Measurements from ENCODE around the gene CCDC190.
"Not testable (repeated sequence)": the region's sequence is repeated elsewhere in the genome, so short reads cannot be mapped to it uniquely, and the experiment has no call there.

CCDC190 gene

GRCh38 chr1:162838863-162839262 is 22.1 kb downstream of the CCDC190 start:
- FAIRE-seq (no peak), DNase-seq (ENCODE audit: insufficient read length, low spot score) (no peak)
- TF ChIP-seq POLR2A (IDR thresholded peaks at IDR 0.05; ENCODE audit: low read depth, low read length) = no peak

GRCh38 chr1:162835157-162835899 is 25.6 kb downstream of the CCDC190 start:
- FAIRE-seq (no peak), DNase-seq (ENCODE audit: insufficient read length, low spot score) (no peak)
- no peak for TF ChIP-seq POLR2A (IDR thresholded peaks at IDR 0.05; ENCODE audit: low read depth, low read length)

- no peak for DNase-seq (ENCODE audit: insufficient read length, low spot score)
- no peak for FAIRE-seq
- no peak for TF ChIP-seq POLR2A (IDR thresholded peaks at IDR 0.05; ENCODE audit: low read depth, low read length)
Observed at GRCh38 chr1:162832470-162832869, 28.5 kb downstream of the CCDC190 start.

GRCh38 chr1:162829268-162829667 is 31.7 kb downstream of the CCDC190 start:
- TF ChIP-seq POLR2A (IDR thresholded peaks at IDR 0.05; ENCODE audit: low read depth, low read length) = no peak
- DNase-seq (ENCODE audit: insufficient read length, low spot score) (no peak), FAIRE-seq (no peak)

GRCh38 chr1:162823771-162824525 is 37.0 kb downstream of the CCDC190 start:
- FAIRE-seq = no peak
- TF ChIP-seq POLR2A (IDR thresholded peaks at IDR 0.05; ENCODE audit: low read depth, low read length) = no peak
- no peak for DNase-seq (ENCODE audit: insufficient read length, low spot score)

- TF ChIP-seq POLR2A (IDR thresholded peaks at IDR 0.05; ENCODE audit: low read depth, low read length) = no peak
- FAIRE-seq (no peak), DNase-seq (ENCODE audit: insufficient read length, low spot score) (no peak)
Observed at GRCh38 chr1:162823231-162823630, 37.7 kb downstream of the CCDC190 start.

- FAIRE-seq (no peak), DNase-seq (ENCODE audit: insufficient read length, low spot score) (peak; percentile 53)
- TF ChIP-seq POLR2A (IDR thresholded peaks at IDR 0.05; ENCODE audit: low read depth, low read length) = no peak
Observed at GRCh38 chr1:162822391-162823200, 38.4 kb downstream of the CCDC190 start.

- not testable (repeated sequence) for DNase-seq (ENCODE audit: insufficient read length, low spot score); FAIRE-seq
Observed at GRCh38 chr1:162818666-162819065, 42.3 kb downstream of the CCDC190 start.

- not testable (repeated sequence) for DNase-seq (ENCODE audit: insufficient read length, low spot score); FAIRE-seq
Observed at GRCh38 chr1:162818136-162818535, 42.8 kb downstream of the CCDC190 start.

- FAIRE-seq; DNase-seq (ENCODE audit: insufficient read length, low spot score): not testable (repeated sequence)
Observed at GRCh38 chr1:162812357-162812756, 48.6 kb downstream of the CCDC190 start.

- FAIRE-seq; DNase-seq (ENCODE audit: insufficient read length, low spot score): not testable (repeated sequence)
Observed at GRCh38 chr1:162807503-162807902, 53.5 kb downstream of the CCDC190 start.

All from H54 (cell line).